ENCODE data around the gene TCF7L2. TPM values are rescaled to one million over a fixed set of nuclear protein-coding genes. Genes with fewer than 3 reads are reported as not detected.

TCF7L2 gene
- polyA plus RNA-seq (2013) = 83.7 and 89.6 TPM in 2 replicates

DNA sequence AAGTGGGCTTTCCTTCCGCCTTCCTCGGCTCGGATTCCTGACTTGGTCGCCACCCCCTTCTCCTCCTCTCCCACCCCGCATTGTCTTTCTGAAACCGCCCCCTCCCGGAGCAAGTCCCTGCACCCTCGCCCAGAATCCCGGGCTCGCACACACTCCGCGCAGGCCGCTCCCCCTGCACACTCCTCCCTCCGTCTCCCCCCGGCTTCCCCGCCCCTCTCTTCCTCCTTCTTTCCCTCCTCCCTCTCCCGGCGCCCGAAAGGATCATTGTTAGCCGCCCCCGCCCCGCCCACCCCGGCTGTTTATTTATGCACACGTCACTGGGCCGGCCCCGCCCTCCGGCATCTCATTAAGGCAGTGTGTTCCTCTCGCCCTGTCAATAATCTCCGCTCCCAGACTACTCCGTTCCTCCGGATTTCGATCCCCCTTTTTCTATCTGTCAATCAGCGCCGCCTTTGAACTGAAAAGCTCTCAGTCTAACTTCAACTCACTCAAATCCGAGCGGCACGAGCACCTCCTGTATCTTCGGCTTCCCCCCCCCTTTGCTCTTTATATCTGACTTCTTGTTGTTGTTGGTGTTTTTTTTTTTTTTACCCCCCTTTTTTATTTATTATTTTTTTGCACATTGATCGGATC, at the start of gene TCF7L2:
Gene TCF7L2 (plus strand): TSS at position 373 of the 633 bp plus-strand sequence. CDS start 510 bp downstream, outside the sequence.
- H3K4me1 ChIP-seq (ENCODE audit: control insufficient read depth in 1 of 2, insufficient read depth in 2 of 2, low read length in 2 of 2) = no peaks in the 10 kb centered on the region
- no peaks in the 10 kb centered on the region for H3K9me3 ChIP-seq (ENCODE audit: insufficient read depth, low read depth, low read length)
- peak within 1 kb of the TSS; percentile 89 for H4K12ac ChIP-seq (ENCODE audit: low read depth, low read length)
- H3K4me2 ChIP-seq (ENCODE audit: low read length) = peak within 1 kb of the TSS; percentile 87
- peak within 1 kb of the TSS; percentile 97 for H4K91ac ChIP-seq (ENCODE audit: low read depth, low read length)
- peak within 1 kb of the TSS; percentile 98 for H3K9ac ChIP-seq (ENCODE audit: low read length)
- peaks cover 31% of the 10 kb centered on the region for H3K79me2 ChIP-seq (ENCODE audit: control insufficient read depth, insufficient read depth, low read length, poor library complexity)
- peak within 1 kb of the TSS; percentile 71 for H2AK5ac ChIP-seq (ENCODE audit: low read length)
- peak within 1 kb of the TSS; percentile 95 for H3K27ac ChIP-seq (ENCODE audit: low read depth, low read length)
- peak within 1 kb of the TSS; percentile 99 for H2BK5ac ChIP-seq (ENCODE audit: low read depth, low read length, poor library complexity)
- peak; percentile 96 to 97 for DNase-seq
- peak within 1 kb of the TSS; percentile 89 for H2BK120ac ChIP-seq (ENCODE audit: insufficient read depth, low read length, poor library complexity)
- no peak within 1 kb of the TSS for H2AFZ ChIP-seq (ENCODE audit: insufficient read depth, low read length, poor library complexity)
- H3K23ac ChIP-seq (ENCODE audit: low read length) = no peak within 1 kb of the TSS
- peak within 1 kb of the TSS; percentile 75 for H2BK12ac ChIP-seq (ENCODE audit: low read length)
- peak within 1 kb of the TSS; percentile 78 for H3K14ac ChIP-seq (ENCODE audit: low read length)
- peak within 1 kb of the TSS; percentile 92 for H3K4ac ChIP-seq (ENCODE audit: low read depth, low read length)
- peak within 1 kb of the TSS; percentile 76 for H4K8ac ChIP-seq (ENCODE audit: low read depth, low read length)
- H3K18ac ChIP-seq (ENCODE audit: low read length) = peak within 1 kb of the TSS; percentile 97
- no peaks in the 10 kb centered on the region for H3K27me3 ChIP-seq (ENCODE audit: insufficient read depth, low read length)
- H3K36me3 ChIP-seq (ENCODE audit: control insufficient read depth in 1 of 2, insufficient read depth in 2 of 2, low read length in 2 of 2) = no peaks in the 10 kb centered on the region
- H3K79me1 ChIP-seq (ENCODE audit: low read length) = peaks cover 37% of the 10 kb centered on the region
- no CpG with 5 or more reads among the region's 39 CpGs for WGBS (ENCODE audit: extremely low coverage, insufficient coverage, insufficient read length)
- peak within 1 kb of the TSS; percentile 88 for H3K4me3 ChIP-seq (ENCODE audit: low read depth, low read length)

DNA sequence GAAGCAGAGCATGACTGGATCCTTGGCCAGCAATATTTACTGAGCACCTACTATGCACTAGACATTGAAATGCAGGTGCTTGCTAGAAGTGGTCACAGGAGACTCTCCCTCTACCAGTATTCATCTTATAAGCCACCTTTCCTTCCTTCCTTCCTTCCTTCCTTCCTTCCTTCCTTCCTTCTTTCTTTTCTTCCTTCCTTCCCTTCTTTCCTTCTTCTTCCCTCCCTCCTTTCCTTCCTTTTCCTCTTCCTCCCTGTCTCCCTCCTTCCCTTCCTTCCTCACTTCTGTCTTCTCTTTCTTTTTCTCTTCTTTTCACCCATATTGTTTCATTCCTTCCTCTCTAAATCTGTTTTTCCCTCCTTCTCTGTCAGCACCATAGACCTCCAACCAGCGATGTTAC, 47.3 kb upstream of the TCF7L2 start:
- H3K9me3 ChIP-seq (ENCODE audit: insufficient read depth, low read depth, low read length) = no peaks in the 10 kb centered on the region
- no peak overlapping the region for H2BK120ac ChIP-seq (ENCODE audit: insufficient read depth, low read length, poor library complexity)
- H3K4ac ChIP-seq (ENCODE audit: low read depth, low read length) = no peak overlapping the region
- H3K36me3 ChIP-seq (ENCODE audit: control insufficient read depth in 1 of 2, insufficient read depth in 2 of 2, low read length in 2 of 2) = no peaks in the 10 kb centered on the region
- H3K23ac ChIP-seq (ENCODE audit: low read length) = no peak overlapping the region
- H4K8ac ChIP-seq (ENCODE audit: low read depth, low read length) = no peak overlapping the region
- H3K4me3 ChIP-seq (ENCODE audit: low read depth, low read length) = no peak overlapping the region
- H3K27me3 ChIP-seq (ENCODE audit: insufficient read depth, low read length) = no peaks in the 10 kb centered on the region
- no CpG with 5 or more reads among the region's 1 CpG for WGBS (ENCODE audit: extremely low coverage, insufficient coverage, insufficient read length)
- no peak overlapping the region for H2AK5ac ChIP-seq (ENCODE audit: low read length)
- no peak overlapping the region for H3K9ac ChIP-seq (ENCODE audit: low read length)
- no peaks in the 10 kb centered on the region for H3K79me1 ChIP-seq (ENCODE audit: low read length)
- H2BK12ac ChIP-seq (ENCODE audit: low read length) = no peak overlapping the region
- H2AFZ ChIP-seq (ENCODE audit: insufficient read depth, low read length, poor library complexity) = no peak overlapping the region
- no peak overlapping the region for H3K18ac ChIP-seq (ENCODE audit: low read length)
- no peak overlapping the region for H3K14ac ChIP-seq (ENCODE audit: low read length)
- no peak overlapping the region for H4K91ac ChIP-seq (ENCODE audit: low read depth, low read length)
- no peak overlapping the region for H4K12ac ChIP-seq (ENCODE audit: low read depth, low read length)
- no peak overlapping the region for H2BK5ac ChIP-seq (ENCODE audit: low read depth, low read length, poor library complexity)
- no peaks in the 10 kb centered on the region for H3K79me2 ChIP-seq (ENCODE audit: control insufficient read depth, insufficient read depth, low read length, poor library complexity)
- DNase-seq = no peak
- no peak overlapping the region for H3K4me2 ChIP-seq (ENCODE audit: low read length)
- H3K4me1 ChIP-seq (ENCODE audit: control insufficient read depth in 1 of 2, insufficient read depth in 2 of 2, low read length in 2 of 2) = peaks cover 9 to 10% of the 10 kb centered on the region in 2 experiments
- H3K27ac ChIP-seq (ENCODE audit: low read depth, low read length) = no peak overlapping the region

DNA sequence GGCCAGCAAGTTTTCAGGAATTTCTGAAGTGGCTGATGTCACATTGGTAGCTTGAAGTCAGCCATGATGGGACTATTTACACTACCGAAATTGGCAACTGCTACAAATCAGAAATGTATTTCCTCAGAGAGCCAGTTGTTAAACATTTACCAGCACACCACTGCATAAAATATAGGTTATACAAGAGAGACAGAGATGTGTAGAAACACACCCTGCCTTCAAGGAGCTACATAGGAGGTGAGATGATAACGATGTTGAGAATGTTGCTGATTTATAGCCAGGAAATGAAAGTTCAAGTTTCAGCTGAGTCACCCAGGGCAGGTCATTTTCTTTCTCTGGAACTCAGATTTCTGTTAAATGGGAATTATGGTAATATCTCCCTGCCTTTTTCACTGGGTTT, 46.0 kb upstream of the TCF7L2 start:
- peak; percentile 7 to 43 for DNase-seq
- whole genome bisulfite sequencing (ENCODE audit: extremely low coverage, insufficient coverage, insufficient read length) = no CpG with 5 or more reads among the region's 2 CpGs
- H2AK5ac ChIP-seq (ENCODE audit: low read length) = no peak overlapping the region

DNA sequence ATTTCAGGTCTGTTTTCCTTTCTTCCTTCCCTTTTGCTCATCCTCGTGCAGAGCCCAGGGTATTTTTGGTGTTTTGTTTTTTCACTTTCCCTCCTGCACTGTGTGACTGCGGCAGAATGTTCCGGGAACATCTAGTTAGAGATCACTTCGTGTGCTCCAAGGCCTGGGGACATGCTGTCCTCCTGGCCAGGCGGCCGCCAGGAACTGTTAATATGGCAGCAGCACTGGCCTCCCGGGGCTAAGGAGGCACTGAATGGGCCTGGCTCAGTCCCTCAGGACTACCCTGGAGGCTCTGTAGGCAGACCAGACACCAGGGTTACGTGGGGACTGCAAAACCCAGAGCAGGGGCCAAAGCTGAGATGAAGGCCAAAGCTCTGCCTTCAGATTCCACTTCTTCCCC, 43.1 kb upstream of the TCF7L2 start:
- DNase-seq = no peak
- H3K14ac ChIP-seq (ENCODE audit: low read length) = no peak overlapping the region
- no peak overlapping the region for H4K8ac ChIP-seq (ENCODE audit: low read depth, low read length)
- H2AK5ac ChIP-seq (ENCODE audit: low read length) = no peak overlapping the region
- H3K36me3 ChIP-seq (ENCODE audit: control insufficient read depth in 1 of 2, insufficient read depth in 2 of 2, low read length in 2 of 2) = no peaks in the 10 kb centered on the region
- no peak overlapping the region for H4K12ac ChIP-seq (ENCODE audit: low read depth, low read length)
- no peak overlapping the region for H3K4ac ChIP-seq (ENCODE audit: low read depth, low read length)
- H3K79me2 ChIP-seq (ENCODE audit: control insufficient read depth, insufficient read depth, low read length, poor library complexity) = no peaks in the 10 kb centered on the region
- H3K18ac ChIP-seq (ENCODE audit: low read length) = no peak overlapping the region
- no peak overlapping the region for H3K4me3 ChIP-seq (ENCODE audit: low read depth, low read length)
- H4K91ac ChIP-seq (ENCODE audit: low read depth, low read length) = no peak overlapping the region
- no peaks in the 10 kb centered on the region for H3K9me3 ChIP-seq (ENCODE audit: insufficient read depth, low read depth, low read length)
- H2AFZ ChIP-seq (ENCODE audit: insufficient read depth, low read length, poor library complexity) = no peak overlapping the region
- H3K79me1 ChIP-seq (ENCODE audit: low read length) = no peaks in the 10 kb centered on the region
- no peaks in the 10 kb centered on the region for H3K27me3 ChIP-seq (ENCODE audit: insufficient read depth, low read length)
- no peak overlapping the region for H3K27ac ChIP-seq (ENCODE audit: low read depth, low read length)
- H3K23ac ChIP-seq (ENCODE audit: low read length) = no peak overlapping the region
- H2BK120ac ChIP-seq (ENCODE audit: insufficient read depth, low read length, poor library complexity) = no peak overlapping the region
- WGBS (ENCODE audit: extremely low coverage, insufficient coverage, insufficient read length) = no CpG with 5 or more reads among the region's 8 CpGs
- H3K4me2 ChIP-seq (ENCODE audit: low read length) = no peak overlapping the region
- H2BK12ac ChIP-seq (ENCODE audit: low read length) = no peak overlapping the region
- H3K9ac ChIP-seq (ENCODE audit: low read length) = no peak overlapping the region
- no peak overlapping the region for H2BK5ac ChIP-seq (ENCODE audit: low read depth, low read length, poor library complexity)
- no peaks in the 10 kb centered on the region for H3K4me1 ChIP-seq (ENCODE audit: control insufficient read depth in 1 of 2, insufficient read depth in 2 of 2, low read length in 2 of 2)

More for the DNA sequence above, 46.0 kb upstream of the TCF7L2 start:
- no peaks in the 10 kb centered on the region for H3K36me3 ChIP-seq (ENCODE audit: control insufficient read depth in 1 of 2, insufficient read depth in 2 of 2, low read length in 2 of 2)
- H3K18ac ChIP-seq (ENCODE audit: low read length) = no peak overlapping the region
- H3K4ac ChIP-seq (ENCODE audit: low read depth, low read length) = no peak overlapping the region
- no peak overlapping the region for H2BK12ac ChIP-seq (ENCODE audit: low read length)
- no peak overlapping the region for H4K12ac ChIP-seq (ENCODE audit: low read depth, low read length)
- no peaks in the 10 kb centered on the region for H3K79me2 ChIP-seq (ENCODE audit: control insufficient read depth, insufficient read depth, low read length, poor library complexity)
- no peak overlapping the region for H3K23ac ChIP-seq (ENCODE audit: low read length)
- H3K14ac ChIP-seq (ENCODE audit: low read length) = no peak overlapping the region
- peaks cover 2% of the 10 kb centered on the region in 2 experiments for H3K4me1 ChIP-seq (ENCODE audit: control insufficient read depth in 1 of 2, insufficient read depth in 2 of 2, low read length in 2 of 2)
- no peak overlapping the region for H4K91ac ChIP-seq (ENCODE audit: low read depth, low read length)
- H2AFZ ChIP-seq (ENCODE audit: insufficient read depth, low read length, poor library complexity) = no peak overlapping the region
- no peak overlapping the region for H3K4me2 ChIP-seq (ENCODE audit: low read length)
- no peak overlapping the region for H3K27ac ChIP-seq (ENCODE audit: low read depth, low read length)
- H3K27me3 ChIP-seq (ENCODE audit: insufficient read depth, low read length) = no peaks in the 10 kb centered on the region
- no peaks in the 10 kb centered on the region for H3K79me1 ChIP-seq (ENCODE audit: low read length)
- H3K9me3 ChIP-seq (ENCODE audit: insufficient read depth, low read depth, low read length) = no peaks in the 10 kb centered on the region
- H3K4me3 ChIP-seq (ENCODE audit: low read depth, low read length) = no peak overlapping the region
- no peak overlapping the region for H2BK5ac ChIP-seq (ENCODE audit: low read depth, low read length, poor library complexity)
- no peak overlapping the region for H4K8ac ChIP-seq (ENCODE audit: low read depth, low read length)
- no peak overlapping the region for H3K9ac ChIP-seq (ENCODE audit: low read length)
- H2BK120ac ChIP-seq (ENCODE audit: insufficient read depth, low read length, poor library complexity) = no peak overlapping the region
